NCI-H2107 treated with DMSO at 0.1 percent for 48 hours (cell line): ENCODE measurements around the gene ELL3.
A peak's percentile ranks its signal among the peaks of the same experiment; 100 is the strongest.
"Not testable (repeated sequence)": the region's sequence is repeated elsewhere in the genome, so short reads cannot be mapped to it uniquely, and the experiment has no call there.

ENCODE experiments used
- DNase-seq: peaks from one replicate; lab custom pipeline; 2025; ENCODE audit not compliant: unreplicated experiment; lab: John Stamatoyannopoulos, UW

ELL3 gene

DNA sequence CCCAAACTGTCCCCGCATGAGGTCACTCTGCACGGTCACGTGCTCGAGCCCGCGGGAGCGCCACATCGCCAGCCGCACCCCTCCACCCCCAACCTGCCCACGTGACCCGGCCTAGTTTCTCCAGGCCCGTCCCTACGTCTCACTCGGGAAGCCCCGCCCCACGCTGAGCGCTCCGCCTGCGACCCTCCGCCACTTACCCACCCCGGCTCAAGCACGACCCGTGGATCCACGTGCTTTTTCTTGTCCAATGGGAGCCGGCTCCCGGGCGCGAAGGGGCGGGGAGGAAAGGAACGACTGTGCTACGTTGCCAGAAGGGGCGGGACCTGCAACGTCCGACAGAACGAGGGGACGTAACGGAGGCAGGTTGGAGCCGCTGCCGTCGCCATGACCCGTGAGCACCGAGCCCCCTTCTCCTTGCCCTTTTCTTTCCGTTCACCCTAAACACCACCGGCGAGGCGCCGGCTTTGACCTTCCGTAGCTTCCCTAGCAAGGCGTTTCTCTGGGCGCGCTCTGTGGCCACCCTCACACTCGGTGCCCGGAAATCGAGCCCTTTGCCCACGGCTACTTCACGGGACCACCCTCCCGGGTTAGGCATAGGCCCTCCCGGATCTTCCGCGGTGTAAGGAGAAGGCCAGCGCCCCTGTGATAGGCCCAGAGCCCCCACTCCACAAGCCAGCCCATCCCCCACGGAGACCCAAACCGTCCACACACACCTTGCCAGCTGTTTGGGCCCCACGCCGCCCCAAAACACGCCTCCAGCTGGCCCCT is 15.4 kb upstream of the ELL3 start, which contains the start of gene SERF2:
TSS of gene SERF2 (plus strand) at position 328 of the 768 bp plus-strand sequence. CDS start at position 385, 57 bp downstream.
- peak; percentile 85 for DNase-seq

GRCh38 chr15:43789409-43789808 is 12.6 kb upstream of the ELL3 start:
- DNase-seq: no peak

GRCh38 chr15:43779016-43779415 is 2.2 kb upstream of the ELL3 start:
- no peak for DNase-seq

- peak; percentile 72 for DNase-seq
Observed at GRCh38 chr15:43777267-43777914, 625 bp upstream of the ELL3 start.

DNA sequence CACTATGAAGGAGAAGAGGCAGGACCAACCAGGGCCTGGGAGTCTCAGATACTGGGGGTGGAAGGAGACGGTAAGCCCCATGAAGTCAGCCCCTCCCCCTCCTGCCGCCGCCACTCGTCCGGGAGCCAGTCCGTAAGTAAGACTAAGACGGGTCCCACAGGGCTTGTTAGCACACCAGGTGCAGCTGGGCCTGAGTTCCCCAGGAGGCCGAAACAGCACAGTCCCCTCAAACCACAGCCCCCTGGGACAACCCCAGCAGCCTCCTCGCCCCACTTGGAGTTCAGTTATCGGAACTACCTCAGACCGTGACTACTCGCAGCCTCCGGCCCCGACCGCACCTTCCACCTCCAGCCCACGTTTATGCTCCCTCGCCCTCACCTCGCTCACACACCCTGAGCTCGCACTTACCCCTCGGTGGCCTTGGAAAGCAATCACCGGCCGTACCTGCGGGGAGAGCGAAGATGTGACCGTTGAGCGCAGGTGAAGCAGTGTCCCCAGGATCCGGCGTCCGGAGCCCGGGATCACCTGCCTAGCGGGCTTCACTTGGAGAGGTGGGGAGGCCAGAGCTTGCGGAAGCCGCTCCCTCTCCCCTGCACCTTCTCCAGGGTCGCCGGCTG is 557 bp downstream of the ELL3 start:
- DNase-seq: peak; percentile 31

DNA sequence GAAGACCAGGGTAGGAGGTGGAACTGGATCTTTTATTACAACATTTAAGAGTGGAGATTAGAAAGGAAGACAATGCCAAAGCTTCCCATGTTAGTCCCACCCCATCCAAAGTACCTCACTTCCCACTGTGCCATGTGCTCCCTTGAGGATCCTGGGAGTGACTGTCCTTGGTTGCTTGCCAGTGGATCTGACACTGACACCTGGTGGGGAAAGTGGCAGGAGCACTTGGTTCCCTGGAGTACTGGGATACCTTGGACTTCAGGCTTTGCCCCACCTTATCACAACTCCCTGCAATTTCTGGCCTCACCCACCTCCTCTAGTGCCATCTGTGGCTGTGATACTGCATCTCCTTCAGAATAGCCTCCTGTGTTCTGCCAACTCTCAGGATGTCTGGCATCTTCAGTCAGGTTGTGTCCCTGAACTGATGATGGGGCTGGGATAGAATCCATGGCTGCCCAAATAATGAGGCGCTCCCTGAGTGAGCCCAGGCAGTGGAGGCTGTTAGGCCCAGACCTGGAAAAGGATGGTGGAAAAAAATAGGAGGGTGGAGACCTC is 1.3 kb downstream of the ELL3 start:
- peak; percentile 46 for DNase-seq

- DNase-seq: no peak
Observed at GRCh38 chr15:43774062-43774461, 2.7 kb downstream of the ELL3 start.

- no peak for DNase-seq
Observed at GRCh38 chr15:43772624-43773023, 4.1 kb downstream of the ELL3 start.

- DNase-seq: no peak
Observed at GRCh38 chr15:43771816-43772215, 5.0 kb downstream of the ELL3 start.

DNA sequence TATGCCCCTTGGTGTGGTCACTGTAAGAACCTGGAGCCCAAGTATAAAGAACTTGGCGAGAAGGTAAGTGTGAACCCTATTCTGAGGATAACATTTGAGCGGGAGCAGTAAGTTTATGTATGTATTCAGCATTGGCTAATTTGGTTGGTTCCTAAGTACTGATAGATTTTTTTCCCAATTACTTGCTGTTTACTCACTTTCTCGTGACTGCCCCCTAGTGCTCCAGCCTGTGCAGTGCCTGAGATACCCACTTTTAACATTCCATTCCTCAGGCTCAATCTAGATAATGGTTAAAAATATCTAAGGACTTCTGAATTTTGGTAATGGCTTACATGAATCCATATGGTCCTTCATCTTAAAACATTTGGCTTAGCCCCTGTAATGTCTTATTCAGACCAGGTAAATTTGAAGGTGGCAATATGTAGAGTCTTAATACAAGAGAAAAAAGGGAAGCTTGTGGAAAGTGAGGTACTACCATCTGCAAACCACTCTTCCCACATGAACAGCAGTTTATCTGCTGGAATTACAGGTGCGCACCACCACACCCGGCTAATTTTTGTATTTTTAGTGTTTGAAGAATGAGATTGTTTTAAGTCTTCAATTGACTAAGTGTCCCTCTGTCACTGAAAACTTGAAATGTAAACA is 7.1 kb downstream of the ELL3 start:
- peak; percentile 7 for DNase-seq

GRCh38 chr15:43763819-43764446 is 12.8 kb downstream of the ELL3 start:
- no peak for DNase-seq

- no peak for DNase-seq
Observed at GRCh38 chr15:43762824-43763223, 13.9 kb downstream of the ELL3 start.

DNA sequence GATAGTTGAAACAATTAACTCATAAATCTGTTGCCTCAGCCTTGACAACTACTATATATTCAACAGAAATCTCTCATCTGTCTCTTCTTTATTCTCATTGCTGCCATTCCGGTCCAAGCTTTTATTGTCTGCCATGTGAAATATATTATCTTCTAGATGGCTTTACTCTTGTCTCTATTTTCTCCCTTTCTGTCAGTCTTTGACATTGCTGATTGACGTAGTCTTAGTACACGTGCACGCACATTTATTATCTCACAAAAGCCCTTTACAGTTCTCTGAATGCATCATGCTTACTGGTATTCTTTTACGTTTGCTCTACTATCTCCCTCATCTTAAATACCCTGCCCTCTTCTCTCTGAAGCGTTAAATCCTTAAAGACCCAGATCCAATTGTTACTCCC is 24.9 kb downstream of the ELL3 start:
- DNase-seq: no peak

DNA sequence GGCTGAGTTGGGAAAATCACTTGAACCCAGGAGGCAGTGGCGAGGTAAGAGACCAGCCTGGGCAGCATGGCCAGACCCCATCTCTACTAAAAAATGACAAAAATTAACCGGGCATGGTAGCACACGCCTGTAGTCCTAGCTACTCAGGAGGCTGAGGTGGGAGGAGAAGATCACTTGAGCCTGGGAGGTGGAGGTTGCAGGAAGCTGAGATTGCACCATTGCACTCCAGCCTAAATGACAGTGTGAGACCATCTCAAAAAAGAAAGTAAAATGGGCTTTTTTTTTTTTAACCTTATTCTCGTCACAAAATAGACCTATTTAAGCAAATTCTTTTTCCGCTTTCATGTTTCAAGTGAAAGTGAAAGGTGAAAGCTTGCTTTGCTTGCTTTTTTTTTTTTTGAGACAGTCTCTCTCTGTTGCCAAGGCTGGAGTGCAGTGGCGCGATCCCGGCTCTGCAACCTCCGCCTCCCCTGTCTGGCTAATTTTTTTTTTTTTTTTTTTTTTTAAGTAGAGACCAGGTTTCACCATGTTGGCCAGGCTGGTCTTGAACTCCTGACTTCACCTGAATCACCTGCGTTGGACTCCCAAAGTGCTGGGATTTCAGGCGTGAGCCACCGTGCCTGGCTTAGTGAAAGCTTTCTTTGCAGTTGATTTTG is 26.9 kb downstream of the ELL3 start:
- no peak for DNase-seq

DNA sequence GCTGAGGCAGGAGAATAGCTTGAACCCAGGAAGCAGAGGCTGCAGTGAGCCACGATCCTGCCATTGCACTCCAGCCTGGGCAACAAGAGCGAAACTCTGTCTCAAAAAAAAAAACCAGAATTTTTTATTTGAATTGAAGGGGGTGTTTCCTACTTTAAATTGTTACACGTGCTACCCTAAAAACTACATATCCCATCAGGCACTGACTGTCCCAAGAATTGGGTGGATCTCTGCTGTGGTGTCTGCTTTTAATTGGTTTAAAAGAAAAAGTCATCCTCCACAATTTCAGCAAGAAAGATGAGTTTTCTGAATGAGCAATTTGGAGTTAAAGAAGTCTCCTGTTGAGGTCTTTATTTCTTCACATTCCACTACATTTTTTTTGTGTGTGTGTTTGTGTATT is 28.4 kb downstream of the ELL3 start:
- no peak for DNase-seq

GRCh38 chr15:43746903-43747309 is 29.9 kb downstream of the ELL3 start:
- DNase-seq: not testable (repeated sequence)

DNA sequence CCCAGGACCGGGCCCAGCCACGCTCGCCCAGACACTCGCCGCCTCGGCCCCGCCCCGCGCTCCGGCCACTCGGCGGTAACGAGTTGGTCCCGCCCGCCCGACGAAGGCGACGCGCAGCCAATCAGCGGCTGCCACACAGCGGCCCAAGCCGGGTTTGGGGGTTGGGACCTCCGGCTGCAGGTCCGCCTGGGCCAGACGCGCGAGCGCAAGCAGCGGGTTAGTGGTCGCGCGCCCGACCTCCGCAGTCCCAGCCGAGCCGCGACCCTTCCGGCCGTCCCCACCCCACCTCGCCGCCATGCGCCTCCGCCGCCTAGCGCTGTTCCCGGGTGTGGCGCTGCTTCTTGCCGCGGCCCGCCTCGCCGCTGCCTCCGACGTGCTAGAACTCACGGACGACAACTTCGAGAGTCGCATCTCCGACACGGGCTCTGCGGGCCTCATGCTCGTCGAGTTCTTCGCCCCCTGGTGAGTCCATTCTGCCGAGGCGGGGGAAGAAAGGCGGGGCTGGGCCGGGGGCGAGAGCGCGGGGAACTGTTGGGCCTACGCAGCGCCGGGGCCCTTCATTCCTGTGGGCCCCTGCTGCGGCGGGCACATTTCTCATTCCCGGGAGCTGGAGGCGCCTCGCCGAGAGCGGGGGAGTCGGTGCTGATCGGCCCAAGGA is 30.4 kb downstream of the ELL3 start, which contains the start of gene PDIA3:
TSS of gene PDIA3 (plus strand) at position 194 of the 658 bp plus-strand sequence. CDS start at position 296, 102 bp downstream.
- not testable (repeated sequence) for DNase-seq

- no peak for DNase-seq
Observed at GRCh38 chr15:43735416-43735815, 41.4 kb downstream of the ELL3 start.

- not testable (repeated sequence) for DNase-seq
Observed at GRCh38 chr15:43728053-43728725, 48.6 kb downstream of the ELL3 start.
